Caki2 (cell line): ENCODE measurements around the gene RNU6-1. TPM values are rescaled to one million over a fixed set of nuclear protein-coding genes. Genes with fewer than 3 reads are reported as not detected.

Experiments
- DNase-seq: peaks from one replicate; pipeline ENCODE4 v3.0.0-alpha.2; 2015; ENCODE audit warnings: low read depth
- in situ Hi-C: cut with HindIII; loops from 2 replicates; pipeline ENCODE4 v1.10.0; 2016; ENCODE audit warnings: low sequenced_read_pairs, low pct_unique_long_range_greater_than_20kb, mixed read lengths
- total RNA-seq: library from RNA; depleted of rRNA; stranded (reverse); fragments of >200 nt; shearing (Covaris generic); gene quantifications from 2 replicates; pipeline ENCODE4 v1.2.3, GENCODE V29; 2014; ENCODE audit warnings: low replicate concordance

The RNU6-1 gene
- total RNA-seq, 1 experiment from 2014 or later = not detected

- in situ Hi-C loops = no loop called here
Measured at GRCh38 chr15:67809866-67810265, 30.0 kb downstream of the RNU6-1 start.

GRCh38 chr15:67809441-67809840, 30.4 kb downstream of the RNU6-1 start:
- DNase-seq = no peak
- in situ Hi-C loops = no loop called here

More at GRCh38 chr15:67809866-67810265, 30.0 kb downstream of the RNU6-1 start:
- DNase-seq = no peak

- in situ Hi-C loops = no loop called here
- DNase-seq = no peak
Measured at GRCh38 chr15:67808821-67809220, 31.0 kb downstream of the RNU6-1 start.

GRCh38 chr15:67807836-67808235, 32.0 kb downstream of the RNU6-1 start:
- DNase-seq = no peak
- in situ Hi-C loops = no loop called here

GRCh38 chr15:67807141-67807540, 32.7 kb downstream of the RNU6-1 start:
- in situ Hi-C loops = no loop called here
- DNase-seq = no peak

GRCh38 chr15:67806536-67806935, 33.3 kb downstream of the RNU6-1 start:
- DNase-seq = no peak
- in situ Hi-C loops = no loop called here

- no peak for DNase-seq
- in situ Hi-C loops = no loop called here
Measured at GRCh38 chr15:67805666-67806516, 34.0 kb downstream of the RNU6-1 start.

- in situ Hi-C loops = no loop called here
- DNase-seq = no peak
Measured at GRCh38 chr15:67805008-67805665, 34.7 kb downstream of the RNU6-1 start.

GRCh38 chr15:67803996-67804843, 35.6 kb downstream of the RNU6-1 start:
- no peak for DNase-seq
- in situ Hi-C loops = no loop called here

GRCh38 chr15:67803299-67803698, 36.5 kb downstream of the RNU6-1 start:
- no peak for DNase-seq
- in situ Hi-C loops = no loop called here

- no peak for DNase-seq
- in situ Hi-C loops = no loop called here
Measured at GRCh38 chr15:67801926-67802914, 37.6 kb downstream of the RNU6-1 start.

GRCh38 chr15:67801142-67801541, 38.7 kb downstream of the RNU6-1 start:
- no peak for DNase-seq
- in situ Hi-C loops = no loop called here

- in situ Hi-C loops = no loop called here
- no peak for DNase-seq
Measured at GRCh38 chr15:67799801-67800205, 40.0 kb downstream of the RNU6-1 start.

GRCh38 chr15:67796196-67797127, 43.4 kb downstream of the RNU6-1 start:
- in situ Hi-C loops = no loop called here
- DNase-seq = no peak

GRCh38 chr15:67794832-67795574, 44.8 kb downstream of the RNU6-1 start:
- DNase-seq = no peak
- in situ Hi-C loops = no loop called here
